ELR (cell line): ENCODE results near the gene KHSRP.

Experiments
- DNase-seq: peaks from one replicate; pipeline ENCODE4 v3.0.0-alpha.2; 2015; ENCODE audit warnings: low read depth

Gene KHSRP

GRCh38 chr19:6392221-6393073, 32.2 kb downstream of the KHSRP start:
- DNase-seq = peak; percentile 14

GRCh38 chr19:6387372-6387771, 37.2 kb downstream of the KHSRP start:
- no peak for DNase-seq

- no peak for DNase-seq
Measured at GRCh38 chr19:6384381-6384780, 40.2 kb downstream of the KHSRP start.

- no peak for DNase-seq
Measured at GRCh38 chr19:6383188-6383587, 41.4 kb downstream of the KHSRP start.

- DNase-seq = no peak
Measured at GRCh38 chr19:6381030-6381750, 43.4 kb downstream of the KHSRP start.

- no peak for DNase-seq
Measured at GRCh38 chr19:6379744-6380143, 44.9 kb downstream of the KHSRP start.

- DNase-seq = no peak
Measured at GRCh38 chr19:6378486-6378885, 46.1 kb downstream of the KHSRP start.

- DNase-seq = no peak
Measured at GRCh38 chr19:6378041-6378440, 46.6 kb downstream of the KHSRP start.

GRCh38 chr19:6376512-6377190, 48.0 kb downstream of the KHSRP start:
- no peak for DNase-seq

- no peak for DNase-seq
Measured at GRCh38 chr19:6375411-6376010, 49.1 kb downstream of the KHSRP start, which contains the start of gene PSPN. Gene PSPN, minus strand, starts transcription at chr19:6375933. Its CDS starts 84 bp downstream, at chr19:6375849.

GRCh38 chr19:6374711-6375410, 49.8 kb downstream of the KHSRP start:
- no peak for DNase-seq

GRCh38 chr19:6374161-6374709, 50.4 kb downstream of the KHSRP start:
- no peak for DNase-seq

- no peak for DNase-seq
Measured at GRCh38 chr19:6373813-6374108, 50.9 kb downstream of the KHSRP start.

GRCh38 chr19:6373096-6373812, 51.4 kb downstream of the KHSRP start:
- peak; percentile 98 for DNase-seq

- DNase-seq = peak; percentile 100
Measured at GRCh38 chr19:6372594-6373095, 52.0 kb downstream of the KHSRP start, which contains the start of gene ALKBH7. Gene ALKBH7, plus strand, starts transcription at chr19:6372794. Its CDS starts 27 bp downstream, at chr19:6372821.

- no peak for DNase-seq
Measured at GRCh38 chr19:6364353-6364752, 60.3 kb downstream of the KHSRP start.
